Activated T-cell treated with anti-CD3 and anti-CD28 coated beads for 1 hour (primary cell): ENCODE data around the gene GJC2.
"Not testable (repeated sequence)": the region's sequence is repeated elsewhere in the genome, so short reads cannot be mapped to it uniquely, and the experiment has no call there.

Experiments used
- DNase-seq: peaks from one replicate; pipeline ENCODE4 v3.0.0-alpha.2; 2020; ENCODE audit warnings: low read depth

The GJC2 gene

GRCh38 chr1:228173528-228174481 lies 24.1 kb downstream of the GJC2 start:
- DNase-seq = peak; percentile 25

- peak; percentile 28 for DNase-seq
These were observed 25.0 kb downstream of the GJC2 start for GRCh38 chr1:228174482-228175315.

- no peak for DNase-seq
These were observed 25.7 kb downstream of the GJC2 start for GRCh38 chr1:228175316-228176023.

- no peak for DNase-seq
These were observed 26.3 kb downstream of the GJC2 start for GRCh38 chr1:228176024-228176395.

GRCh38 chr1:228176461-228177182 lies 26.9 kb downstream of the GJC2 start:
- DNase-seq = no peak

GRCh38 chr1:228177183-228177475 lies 27.4 kb downstream of the GJC2 start:
- no peak for DNase-seq

GRCh38 chr1:228177721-228178710 lies 28.3 kb downstream of the GJC2 start:
- DNase-seq = no peak

GRCh38 chr1:228178737-228179684 lies 29.3 kb downstream of the GJC2 start:
- DNase-seq = no peak

GRCh38 chr1:228180271-228180958 lies 30.7 kb downstream of the GJC2 start:
- no peak for DNase-seq

GRCh38 chr1:228180959-228181644 lies 31.4 kb downstream of the GJC2 start:
- no peak for DNase-seq

- DNase-seq = no peak
These were observed 31.9 kb downstream of the GJC2 start for GRCh38 chr1:228181645-228182034.

- DNase-seq = no peak
These were observed 32.7 kb downstream of the GJC2 start for GRCh38 chr1:228182296-228183030.

- no peak for DNase-seq
These were observed 34.4 kb downstream of the GJC2 start for GRCh38 chr1:228184152-228184551.

- no peak for DNase-seq
These were observed 35.9 kb downstream of the GJC2 start for GRCh38 chr1:228185641-228185965.

- not testable (repeated sequence) for DNase-seq
These were observed 38.5 kb downstream of the GJC2 start for GRCh38 chr1:228188249-228188648.

- DNase-seq = no peak
These were observed 40.5 kb downstream of the GJC2 start for GRCh38 chr1:228190182-228190581.

GRCh38 chr1:228190778-228191177 lies 41.0 kb downstream of the GJC2 start:
- DNase-seq = no peak

- no peak for DNase-seq
These were observed 44.7 kb downstream of the GJC2 start for GRCh38 chr1:228194436-228194835.
